ENCODE results near the gene GUCA1A. TPM values are rescaled to one million over a fixed set of nuclear protein-coding genes. Genes with fewer than 3 reads are reported as not detected.
"Not testable (repeated sequence)": the region's sequence is repeated elsewhere in the genome, so short reads cannot be mapped to it uniquely, and the experiment has no call there.

The GUCA1A gene
- total and polyA plus RNA-seq, 8 donors = 0.12 TPM; not detected in 7

- FAIRE-seq = no peak
Observed at GRCh38 chr6:42165016-42165415, 8.1 kb upstream of the GUCA1A start.

GRCh38 chr6:42166444-42167141 is 6.6 kb upstream of the GUCA1A start:
- peak; percentile 87 to 95 (median 89) for TF ChIP-seq CTCF (IDR thresholded peaks at IDR 0.05)
- H3K4me1 ChIP-seq = no peaks in the 10 kb centered on the region
- peak in 5 of 6 donors; percentile 35 to 79 (median 67) for DNase-seq
- no peak for FAIRE-seq
- H3K36me3 ChIP-seq = no peaks in the 10 kb centered on the region
- 10% methylated on average over 8 of the region's 8 CpGs for WGBS, 2 donors
- no peaks in the 10 kb centered on the region for H3K9me3 ChIP-seq
- intact Hi-C loops (cut with DNase I) = loop anchor here (5.0 to 10.0 kb wide), 2 partner anchors 89 to 92 kb away; no protein-coding TSS in a partner anchor
- ATAC-seq = peak; percentile 75 to 98 (median 90)
- no peak overlapping the region for H3K27ac ChIP-seq
- H3K4me3 ChIP-seq = no peak overlapping the region
- H3K27me3 ChIP-seq = no peaks in the 10 kb centered on the region

More at GRCh38 chr6:42165016-42165415, 8.1 kb upstream of the GUCA1A start:
- intact Hi-C loops (cut with DNase I) = loop anchor here (5.0 to 10.0 kb wide), 2 partner anchors 88 to 90 kb away; no protein-coding TSS in a partner anchor
- H3K27me3 ChIP-seq = no peaks in the 10 kb centered on the region
- no peak overlapping the region for H3K4me3 ChIP-seq
- H3K27ac ChIP-seq = no peak overlapping the region
- no peak for DNase-seq
- 74 to 82% methylated on average over 9 of the region's 9 CpGs for WGBS, 2 donors
- no peak for ATAC-seq
- no peak for TF ChIP-seq CTCF (IDR thresholded peaks at IDR 0.05)
- no peaks in the 10 kb centered on the region for H3K36me3 ChIP-seq
- H3K9me3 ChIP-seq = no peaks in the 10 kb centered on the region
- H3K4me1 ChIP-seq = no peaks in the 10 kb centered on the region

GRCh38 chr6:42168650-42169049 is 4.5 kb upstream of the GUCA1A start:
- no peaks in the 10 kb centered on the region for H3K36me3 ChIP-seq
- H3K27me3 ChIP-seq = no peaks in the 10 kb centered on the region
- 66 to 68% methylated on average over 6 of the region's 6 CpGs for WGBS, 2 donors
- intact Hi-C loops (cut with DNase I) = loop anchor here (5.0 to 10.0 kb wide), 2 partner anchors 91 to 94 kb away; no protein-coding TSS in a partner anchor
- ATAC-seq (no peak), FAIRE-seq (no peak), DNase-seq (no peak)
- no peak overlapping the region for H3K4me3 ChIP-seq
- H3K27ac ChIP-seq = no peak overlapping the region
- TF ChIP-seq CTCF (IDR thresholded peaks at IDR 0.05) = no peak
- no peaks in the 10 kb centered on the region for H3K9me3 ChIP-seq
- H3K4me1 ChIP-seq = no peaks in the 10 kb centered on the region

GRCh38 chr6:42169780-42170179 is 3.4 kb upstream of the GUCA1A start:
- intact Hi-C loops (cut with DNase I) = loop anchor here (5.0 to 10.0 kb wide), 2 partner anchors 92 to 95 kb away; no protein-coding TSS in a partner anchor
- not testable (repeated sequence) for H3K4me3 ChIP-seq, H3K27me3 ChIP-seq, H3K4me1 ChIP-seq, FAIRE-seq, ATAC-seq, H3K36me3 ChIP-seq, H3K27ac ChIP-seq, DNase-seq, H3K9me3 ChIP-seq
- 42 to 87% methylated on average over 2 of the region's 2 CpGs for WGBS, 2 donors

GRCh38 chr6:42171813-42172581 is 1.2 kb upstream of the GUCA1A start:
- H3K4me3 ChIP-seq = no peak overlapping the region
- no peak for TF ChIP-seq CTCF (IDR thresholded peaks at IDR 0.05)
- ATAC-seq (no peak), FAIRE-seq (no peak), DNase-seq (no peak)
- H3K4me1 ChIP-seq = no peaks in the 10 kb centered on the region
- intact Hi-C loops (cut with DNase I) = no loop called here
- H3K27me3 ChIP-seq = no peaks in the 10 kb centered on the region
- H3K36me3 ChIP-seq = no peaks in the 10 kb centered on the region
- no peak overlapping the region for H3K27ac ChIP-seq
- WGBS, 2 donors = 74 to 80% methylated on average over 7 of the region's 7 CpGs
- H3K9me3 ChIP-seq = no peaks in the 10 kb centered on the region
